ENCODE results near the gene INMT. TPM values are rescaled to one million over a fixed set of nuclear protein-coding genes. Genes with fewer than 3 reads are reported as not detected.
"Not testable (repeated sequence)": the region's sequence is repeated elsewhere in the genome, so short reads cannot be mapped to it uniquely, and the experiment has no call there.

INMT gene
- polyA plus RNA-seq (ENCODE audit: insufficient read length in 4 of 4) = 10 to 100 TPM in 1 of 4 donors, 1 to 10 TPM in 3; 1.4 to 25.9 (median 2.4) TPM

DNA sequence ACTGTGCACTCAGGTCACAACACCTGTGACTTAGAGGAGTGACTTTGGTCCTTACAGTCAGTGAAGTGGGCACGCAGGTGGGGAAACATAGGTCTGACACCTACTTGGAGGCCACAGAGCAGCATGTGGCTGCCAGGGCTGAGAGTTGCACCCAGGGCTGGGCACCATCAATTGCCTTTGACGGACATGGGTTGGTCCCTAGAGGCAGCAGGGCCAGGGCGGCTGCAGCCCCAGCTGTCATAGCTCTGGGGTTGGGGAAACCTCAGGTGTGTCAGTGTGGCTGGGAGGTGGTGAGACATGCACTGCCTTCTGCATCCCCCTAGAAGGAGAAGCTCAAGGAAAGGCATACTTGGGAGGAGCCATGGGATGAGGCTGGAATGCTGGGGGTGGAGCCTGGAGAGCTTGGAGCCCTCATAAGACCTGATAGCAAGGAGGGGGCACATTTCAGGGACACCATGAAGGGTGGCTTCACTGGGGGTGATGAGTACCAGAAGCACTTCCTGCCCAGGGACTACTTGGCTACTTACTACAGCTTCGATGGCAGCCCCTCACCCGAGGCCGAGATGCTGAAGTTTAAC lies at the start of gene INMT:
Gene INMT (plus strand): TSS at position 440 of the 578 bp plus-strand sequence. CDS start 16 bp downstream, at position 456.
- DNase-seq (ENCODE audit: low read depth in 4 of 4, low spot score in 3 of 4) = no peak

DNA sequence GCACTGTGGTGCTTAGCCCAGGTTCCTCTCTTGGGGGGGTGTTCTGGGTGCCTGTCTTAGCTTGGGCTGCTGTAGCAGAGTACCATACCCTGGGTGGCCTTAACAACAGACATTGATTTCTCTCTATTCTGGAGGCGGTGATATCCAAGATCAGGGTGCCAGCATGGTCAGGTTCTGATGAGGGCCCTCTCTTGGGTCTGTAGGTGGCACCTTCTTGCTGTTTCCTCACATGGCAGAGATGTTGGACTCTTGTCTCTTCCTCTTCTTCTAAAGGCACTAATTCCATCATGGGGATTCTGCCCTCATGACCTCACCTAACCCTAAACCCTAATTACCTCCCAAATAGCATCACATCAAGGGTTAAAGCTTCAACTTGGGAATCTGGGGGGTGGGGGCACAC lies 49.7 kb upstream of the INMT start:
- DNase-seq (ENCODE audit: low read depth in 4 of 4, low spot score in 3 of 4) = no peak

DNA sequence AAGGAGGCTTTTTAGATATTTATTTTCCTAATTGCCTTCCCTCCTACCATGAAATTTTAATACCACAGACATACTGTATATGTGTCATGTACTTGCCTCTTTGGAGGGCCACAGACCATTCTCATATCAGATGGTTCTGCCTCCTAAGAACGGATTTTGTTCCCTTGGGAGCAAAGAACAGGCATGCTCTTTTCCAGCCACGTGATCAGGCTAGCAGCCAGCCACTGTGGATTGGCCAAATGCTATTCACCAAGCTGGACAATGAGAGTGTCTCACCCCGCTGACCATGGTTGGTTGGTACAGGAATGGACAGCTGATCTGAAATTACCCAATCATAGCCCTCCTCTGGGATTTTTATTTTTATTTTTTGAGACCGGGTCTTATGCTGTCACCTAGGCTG lies 48.2 kb upstream of the INMT start:
- no peak for DNase-seq (ENCODE audit: low read depth in 4 of 4, low spot score in 3 of 4)

DNA sequence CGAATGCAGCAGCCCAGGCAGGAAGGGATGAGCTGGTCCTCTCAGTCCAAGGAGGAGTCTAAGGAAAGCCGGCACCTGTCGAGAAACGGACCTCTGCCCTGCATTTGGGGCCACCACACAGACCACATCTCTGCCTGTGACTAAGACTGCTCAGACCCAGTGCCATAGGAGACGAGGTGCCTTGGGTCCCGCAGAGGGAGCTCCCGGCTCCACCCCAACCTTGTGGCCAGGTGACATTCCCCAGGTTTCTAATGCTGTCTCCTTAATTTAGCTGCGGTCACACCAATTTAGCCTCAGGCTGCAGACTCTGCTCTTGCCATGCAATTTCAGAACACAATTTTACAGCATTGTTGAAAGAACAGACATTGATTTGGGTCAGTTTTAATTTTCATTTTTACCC lies 46.9 kb upstream of the INMT start:
- DNase-seq (ENCODE audit: low read depth in 4 of 4, low spot score in 3 of 4) = no peak

DNA sequence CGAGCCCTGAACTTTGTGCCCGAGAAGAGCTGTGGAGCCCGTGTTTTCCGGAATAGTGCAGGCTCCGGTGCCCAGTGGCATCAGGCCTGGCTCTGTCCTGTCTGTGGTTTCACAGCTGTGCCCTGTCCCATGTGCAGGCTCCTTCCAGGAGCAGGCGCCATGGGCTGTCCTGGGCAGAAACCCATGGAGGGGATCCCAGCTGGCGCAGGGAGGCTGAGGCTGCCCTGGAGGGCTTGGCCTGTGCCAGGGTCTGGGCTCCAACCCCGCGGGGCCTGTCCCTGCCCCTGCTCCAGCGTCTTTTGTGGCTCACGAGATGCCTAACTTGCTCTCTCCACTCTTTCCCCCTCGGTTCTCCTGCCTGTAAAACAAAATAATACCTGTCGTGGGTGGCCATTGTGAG lies 46.3 kb upstream of the INMT start:
- DNase-seq (ENCODE audit: low read depth in 4 of 4, low spot score in 3 of 4) = no peak

DNA sequence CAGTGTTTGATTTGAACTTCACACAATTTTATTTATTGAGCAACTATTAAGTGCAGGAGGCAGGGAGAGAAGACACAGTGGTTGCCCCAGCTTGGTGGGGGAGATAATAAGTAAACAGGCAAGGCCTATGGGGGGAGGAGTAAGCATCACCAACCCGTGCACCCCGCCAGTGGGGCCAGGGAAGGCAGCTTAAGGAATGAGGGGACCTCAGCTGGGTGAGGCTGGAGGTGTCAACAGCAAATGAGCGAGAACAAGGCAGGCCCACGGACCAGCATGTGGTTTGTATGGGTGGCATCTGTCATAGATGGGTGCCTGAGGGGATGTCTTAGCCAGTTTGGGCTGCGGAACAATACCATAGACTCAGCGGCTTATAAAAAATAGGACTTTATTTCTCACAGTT lies 45.6 kb upstream of the INMT start:
- DNase-seq (ENCODE audit: low read depth in 4 of 4, low spot score in 3 of 4) = no peak

DNA sequence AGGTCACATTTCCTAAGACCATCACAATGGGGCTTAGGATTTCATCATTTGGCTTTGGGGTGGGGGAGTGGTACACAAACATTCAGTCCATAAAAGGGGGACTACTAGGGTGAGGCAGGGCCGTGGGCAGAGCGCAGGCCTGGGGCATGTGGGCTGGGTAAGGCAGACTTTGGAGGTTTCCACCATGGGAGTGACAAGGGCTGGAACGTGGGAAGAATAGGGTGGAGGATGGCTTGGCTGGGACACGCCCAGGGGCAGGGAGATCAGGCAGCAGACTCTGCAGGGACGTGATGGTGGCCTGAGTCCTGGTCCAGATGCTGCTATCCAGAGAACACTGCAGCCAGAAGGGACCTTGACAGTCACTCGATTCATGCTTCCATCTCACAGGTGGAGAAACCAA lies 45.0 kb upstream of the INMT start:
- no peak for DNase-seq (ENCODE audit: low read depth in 4 of 4, low spot score in 3 of 4)

DNA sequence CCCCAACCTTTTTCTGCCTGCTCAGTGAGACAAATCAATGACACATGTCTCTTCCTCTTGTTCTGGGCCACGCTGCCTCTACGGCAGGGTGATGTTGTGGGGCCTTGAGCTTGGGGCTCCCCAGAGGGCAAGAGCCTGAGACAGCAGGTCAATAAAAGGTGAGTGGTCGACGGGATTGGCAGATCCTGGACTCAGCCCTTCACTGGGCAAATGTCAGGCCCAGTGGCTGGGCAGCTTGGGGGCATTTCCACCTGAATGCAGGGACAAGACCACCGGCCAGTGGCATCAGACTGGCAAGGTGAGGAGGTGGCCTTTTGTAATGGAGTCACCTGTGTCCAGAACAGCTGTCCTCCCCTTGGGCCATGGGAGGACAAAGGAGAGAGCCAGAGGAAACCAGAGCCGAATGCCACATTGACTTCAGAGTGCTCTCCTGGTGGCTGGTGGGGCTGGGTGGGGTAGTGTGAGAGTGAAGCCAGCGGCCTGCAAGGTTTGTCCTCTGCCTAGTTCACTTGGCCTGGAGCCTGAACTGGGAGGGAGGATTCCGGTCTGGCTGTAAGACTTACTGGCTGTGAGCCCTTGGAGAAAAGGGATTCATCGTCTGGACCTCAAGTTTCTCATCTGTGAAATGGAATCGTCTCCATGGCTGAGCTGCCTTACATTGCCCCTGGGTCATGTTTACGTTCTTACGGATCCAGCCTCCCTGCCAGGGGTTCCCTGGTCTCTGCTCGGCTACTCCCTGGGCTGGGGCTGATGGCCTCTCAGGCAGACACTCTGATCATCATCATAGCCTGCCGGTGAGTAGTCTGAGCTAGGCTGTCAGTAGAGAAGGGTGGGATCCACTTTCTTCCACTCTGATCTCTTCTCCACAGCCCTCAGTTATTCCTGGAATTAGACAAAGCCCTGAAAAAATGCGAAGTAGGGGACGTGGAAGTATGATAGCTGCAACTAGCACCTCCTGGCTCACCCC lies 44.3 kb upstream of the INMT start:
- DNase-seq (ENCODE audit: low read depth in 4 of 4, low spot score in 3 of 4) = no peak

DNA sequence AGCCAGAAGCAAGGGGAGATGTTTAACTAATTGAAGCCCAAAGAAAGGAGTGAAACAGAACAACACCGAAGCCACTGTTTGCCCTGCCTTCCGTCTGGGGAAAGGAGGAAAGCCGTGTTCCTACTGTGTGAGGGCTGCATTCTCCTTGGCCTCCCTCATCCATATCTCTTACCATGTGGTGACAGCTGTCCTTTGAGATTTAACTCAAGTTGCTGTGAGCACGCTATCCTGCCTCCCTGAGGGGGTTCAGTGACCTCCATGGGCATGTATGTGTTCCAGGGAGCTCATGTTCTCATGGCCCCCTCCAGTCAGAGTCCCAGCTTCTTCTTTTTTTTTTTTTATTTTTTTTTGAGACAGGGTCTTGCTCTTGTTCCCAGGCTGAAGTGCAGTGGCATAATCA lies 43.5 kb upstream of the INMT start:
- no peak for DNase-seq (ENCODE audit: low read depth in 4 of 4, low spot score in 3 of 4)

DNA sequence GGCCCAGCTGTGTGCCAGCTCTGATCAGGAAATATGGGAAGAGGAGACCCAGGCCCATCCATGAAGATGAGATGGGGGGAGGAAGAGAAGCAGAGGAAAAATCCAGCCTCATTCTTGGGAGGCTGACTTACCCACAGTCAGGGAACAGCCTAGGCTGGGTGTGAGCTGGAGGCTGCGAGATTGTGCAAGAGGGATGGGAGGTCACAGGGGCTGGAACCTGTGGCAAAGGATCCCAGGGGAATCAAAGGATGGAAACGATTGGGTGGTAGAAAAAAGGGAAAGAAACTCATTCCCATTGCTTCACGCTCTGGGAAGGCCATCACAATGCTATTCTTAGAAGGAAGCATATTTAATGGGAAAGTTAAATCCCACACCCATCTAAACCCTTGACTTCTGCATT lies 43.0 kb upstream of the INMT start:
- DNase-seq (ENCODE audit: low read depth in 4 of 4, low spot score in 3 of 4) = no peak

DNA sequence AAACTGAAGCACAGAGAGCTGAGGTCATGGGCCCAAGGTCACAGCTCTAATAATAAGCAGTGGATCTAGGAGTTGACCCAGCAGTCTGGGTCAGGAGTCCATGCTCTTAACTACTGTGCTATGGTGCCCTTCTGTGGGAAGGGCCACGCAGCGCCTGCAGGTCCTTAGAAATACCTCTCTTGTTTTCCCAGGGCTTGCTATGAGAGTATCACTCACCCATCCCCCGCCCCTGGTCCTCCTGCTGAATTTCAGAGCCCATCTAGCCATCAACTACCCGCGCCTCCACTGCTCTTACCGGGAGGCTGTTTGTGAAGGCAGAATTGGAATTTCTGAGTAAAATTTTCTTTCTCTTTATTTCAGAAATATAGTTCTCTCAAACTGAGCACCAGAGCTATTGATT lies 42.4 kb upstream of the INMT start:
- no peak for DNase-seq (ENCODE audit: low read depth in 4 of 4, low spot score in 3 of 4)

DNA sequence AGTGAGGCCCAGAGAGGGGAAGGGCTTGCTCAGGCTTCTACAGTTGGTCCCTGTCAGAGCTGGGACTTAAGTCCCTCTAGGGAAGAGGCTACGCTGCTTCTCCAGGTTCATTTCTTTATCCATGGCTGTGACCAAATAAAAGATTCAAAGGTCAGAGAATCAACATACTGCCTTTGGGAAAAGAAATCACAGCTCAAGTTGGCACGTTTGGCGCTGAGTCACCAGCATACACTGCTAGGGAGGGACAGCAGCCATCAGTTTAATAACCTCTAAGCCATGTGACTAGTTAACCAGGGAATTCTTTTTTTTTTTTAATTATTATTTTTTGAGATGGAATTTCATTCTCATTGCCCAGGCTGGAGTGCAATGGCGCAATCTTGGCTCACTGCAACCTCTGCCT lies 41.3 kb upstream of the INMT start:
- DNase-seq (ENCODE audit: low read depth in 4 of 4, low spot score in 3 of 4) = no peak

DNA sequence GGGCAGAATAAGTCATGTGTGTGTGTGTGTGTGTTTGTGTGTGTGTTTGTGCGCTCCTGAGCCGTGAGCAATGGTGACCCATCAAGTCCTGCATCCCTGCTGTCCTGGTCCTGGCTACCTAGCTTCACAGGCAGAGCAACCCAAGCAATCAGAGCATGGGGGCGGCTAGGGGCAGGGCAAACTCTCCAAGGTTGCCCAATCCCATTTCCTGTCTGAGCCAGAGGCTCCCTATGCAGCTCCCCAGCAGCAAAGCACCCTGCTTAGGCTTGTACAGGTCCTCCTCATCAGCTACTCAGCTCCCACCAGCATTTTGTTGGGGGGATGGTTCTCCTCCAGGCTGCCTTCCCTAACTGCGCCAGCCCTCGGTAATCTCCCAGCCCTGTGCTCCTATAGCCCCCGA lies 38.5 kb upstream of the INMT start:
- DNase-seq (ENCODE audit: low read depth in 4 of 4, low spot score in 3 of 4) = no peak

DNA sequence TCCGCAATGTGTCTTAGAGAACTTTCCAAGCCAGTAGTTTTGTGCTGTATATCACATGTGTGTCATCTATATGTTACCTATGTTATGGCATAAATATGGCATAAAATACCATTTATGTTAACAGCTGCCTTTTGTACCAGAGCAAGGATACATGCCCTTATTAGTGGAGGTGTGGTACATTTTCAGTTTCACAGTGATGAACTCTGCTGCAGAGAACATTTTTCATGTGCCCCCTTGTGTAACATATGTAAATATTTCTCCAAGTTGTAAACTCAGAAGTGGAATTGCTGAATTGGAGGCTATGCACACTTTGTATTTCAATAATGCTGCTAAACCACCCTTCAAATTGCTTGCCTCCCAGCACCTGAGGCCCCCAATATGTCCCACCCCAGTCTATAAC lies 37.8 kb upstream of the INMT start:
- no peak for DNase-seq (ENCODE audit: low read depth in 4 of 4, low spot score in 3 of 4)

DNA sequence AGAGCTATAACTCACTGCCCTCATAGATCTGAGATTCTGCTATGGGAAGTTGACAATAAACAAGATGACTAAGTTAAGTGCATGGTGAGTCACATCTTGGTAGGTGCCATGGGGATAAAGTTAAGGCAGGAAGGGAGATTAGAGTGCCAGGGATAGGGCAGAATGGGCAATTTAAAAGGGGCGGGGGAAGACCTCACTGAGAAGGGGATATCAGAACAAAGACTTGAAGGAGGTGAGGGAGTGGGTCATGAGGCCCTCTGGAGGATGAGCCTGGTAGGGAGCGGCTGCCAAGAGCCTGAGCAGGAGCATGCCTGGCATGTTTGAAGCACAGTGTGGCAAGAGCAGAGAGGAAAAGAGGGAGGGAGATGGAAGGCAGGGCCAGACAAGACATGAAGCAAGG lies 34.8 kb upstream of the INMT start:
- no peak for DNase-seq (ENCODE audit: low read depth in 4 of 4, low spot score in 3 of 4)

DNA sequence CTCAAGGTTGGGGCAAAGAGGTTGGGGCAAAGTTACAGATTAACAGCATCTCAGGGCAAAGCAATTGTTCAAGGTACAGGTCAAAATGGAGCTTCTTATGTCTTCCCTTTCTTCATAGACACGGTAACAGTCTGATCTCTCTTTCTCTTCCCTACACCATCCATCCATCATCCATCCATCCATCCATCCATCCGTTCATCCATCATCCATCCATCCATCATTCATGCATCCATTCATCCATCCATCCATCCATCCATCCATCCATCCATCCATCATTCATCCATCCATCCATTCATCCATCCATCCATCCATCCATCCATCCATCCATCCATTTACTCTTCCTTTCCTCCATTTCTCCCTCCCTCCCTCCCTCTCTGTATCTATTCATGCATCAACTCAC lies 32.5 kb upstream of the INMT start:
- not testable (repeated sequence) for DNase-seq (ENCODE audit: low read depth in 4 of 4, low spot score in 3 of 4)

DNA sequence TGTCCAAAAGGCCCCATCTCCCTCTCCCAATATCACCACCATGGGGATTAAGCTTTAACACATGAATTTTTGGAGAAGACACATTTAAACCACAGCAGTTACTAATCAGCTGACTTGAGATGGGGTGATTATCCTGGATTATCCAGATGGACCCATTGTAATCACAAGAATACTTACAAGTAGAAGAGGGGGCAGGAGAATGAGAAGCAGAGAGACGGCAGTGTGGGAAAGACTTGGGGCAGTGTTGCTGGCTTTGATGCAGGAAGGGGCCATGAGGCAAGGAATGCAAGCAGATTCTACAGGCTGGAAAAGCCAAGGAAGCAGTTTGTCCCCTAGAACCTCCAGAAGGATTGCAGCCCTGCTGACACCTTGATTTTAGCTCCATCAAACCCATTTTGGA lies 30.7 kb upstream of the INMT start:
- DNase-seq (ENCODE audit: low read depth in 4 of 4, low spot score in 3 of 4) = no peak

DNA sequence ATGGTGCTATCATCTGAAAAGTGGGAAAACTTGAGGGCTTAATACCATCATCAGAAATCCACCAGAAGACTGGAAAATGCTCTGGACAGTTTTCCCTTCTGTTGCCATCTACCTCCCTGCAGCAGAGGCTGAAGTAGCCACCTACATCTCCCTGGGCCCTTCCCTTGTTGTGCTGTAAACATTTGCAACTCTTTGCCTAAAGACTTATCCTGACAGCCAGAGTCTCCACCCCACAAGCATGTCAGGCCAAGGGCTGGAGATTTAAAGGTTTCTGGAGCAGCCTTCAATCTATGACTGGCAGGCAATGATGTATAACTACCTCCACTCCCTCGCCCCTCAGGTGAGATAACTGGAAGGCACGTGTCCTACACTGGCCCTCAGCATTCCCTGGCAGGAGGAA lies 29.7 kb upstream of the INMT start:
- no peak for DNase-seq (ENCODE audit: low read depth in 4 of 4, low spot score in 3 of 4)

DNA sequence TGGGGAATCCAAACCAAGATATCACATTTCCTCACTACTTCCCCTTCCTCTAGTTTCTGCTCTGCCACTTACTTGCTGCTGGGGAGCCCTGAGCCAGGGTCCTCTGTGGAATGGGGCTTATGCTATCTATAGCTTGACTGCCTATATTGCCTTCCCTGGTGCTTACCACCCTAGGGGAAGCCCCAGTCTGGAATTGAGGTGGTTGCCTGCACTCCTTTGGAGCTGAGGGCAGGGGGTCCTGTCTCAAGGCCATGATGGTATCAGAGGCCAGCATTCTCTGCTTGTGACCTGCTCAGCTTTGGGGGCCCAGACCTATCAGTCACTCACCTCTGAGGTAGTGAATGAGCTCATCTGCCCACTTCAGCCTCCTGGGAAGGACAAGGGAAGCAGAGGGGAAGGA lies 29.3 kb upstream of the INMT start:
- DNase-seq (ENCODE audit: low read depth in 4 of 4, low spot score in 3 of 4) = no peak

DNA sequence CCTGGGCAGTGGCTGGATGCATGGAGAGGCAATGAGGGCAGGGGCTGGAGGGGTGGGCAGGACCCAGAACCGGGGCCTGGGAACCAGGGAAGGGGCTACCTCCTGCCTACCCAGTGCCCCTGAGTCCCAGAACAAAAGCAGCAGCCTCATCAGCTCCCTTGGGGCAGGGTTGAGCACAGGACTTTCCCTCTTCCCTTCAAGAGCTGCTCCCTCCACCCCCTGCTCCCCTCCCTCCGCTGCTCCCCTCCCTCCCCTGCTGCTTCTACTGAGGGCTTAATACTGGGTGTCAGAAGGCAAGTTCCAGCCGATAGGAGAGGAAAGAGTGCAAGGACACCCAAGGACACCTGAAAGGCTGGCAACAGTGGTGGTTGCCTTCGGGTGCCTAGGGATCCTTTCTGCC lies 28.2 kb upstream of the INMT start:
- DNase-seq (ENCODE audit: low read depth in 4 of 4, low spot score in 3 of 4) = no peak

DNA sequence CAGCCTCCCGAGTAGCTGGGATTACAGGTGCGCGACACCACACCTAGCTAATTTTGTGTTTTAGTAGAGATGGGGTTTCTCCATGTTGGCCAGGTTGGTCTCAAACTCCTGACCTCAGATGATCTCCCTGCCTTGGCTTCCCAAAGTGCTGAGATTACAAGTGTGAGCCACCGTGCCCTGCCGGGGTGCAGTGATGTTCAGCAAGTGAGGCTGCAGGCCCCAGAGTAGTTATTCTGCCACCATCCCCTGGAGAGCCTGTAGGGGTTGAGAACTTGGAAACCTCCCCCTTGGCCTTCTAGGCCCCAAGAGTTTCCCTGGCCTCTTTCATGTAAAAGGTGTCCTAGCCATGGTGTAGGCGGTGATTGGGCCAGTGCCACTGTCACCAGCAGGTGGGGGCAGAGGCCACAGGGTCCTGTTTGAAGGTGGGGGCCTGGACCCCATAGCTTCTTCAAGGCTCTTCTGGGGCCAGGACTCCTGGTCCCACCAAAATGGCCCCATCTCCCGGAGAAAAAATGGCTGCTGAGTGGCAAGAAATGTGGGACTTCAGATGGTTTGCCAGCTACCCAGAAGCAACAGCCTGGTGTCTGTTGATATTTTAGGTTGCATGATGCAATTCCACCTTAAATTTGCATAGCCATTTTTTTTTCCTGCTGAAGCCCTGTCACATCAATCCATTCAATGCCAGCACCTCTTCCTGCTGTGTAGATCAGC lies 25.5 kb upstream of the INMT start:
- no peak for DNase-seq (ENCODE audit: low read depth in 4 of 4, low spot score in 3 of 4)
